Muscle of leg (tissue), 16 donors: ENCODE measurements around the gene NCF4. TPM values are rescaled to one million over a fixed set of nuclear protein-coding genes. Genes with fewer than 3 reads are reported as not detected.

Source experiments
- DNase-seq: peaks from one replicate; pipeline ENCODE4 v3.0.0; 2013
- H3K27ac ChIP-seq: one replicate; pipeline ENCODE4 v1.5.1; 2013; ENCODE audit warnings: mild to moderate bottlenecking, low read length, control low read depth
- H3K27me3 ChIP-seq: one replicate; pipeline ENCODE4 v1.6.1; 2013; ENCODE audit warnings: low read length; ENCODE audit not compliant: control insufficient read depth, insufficient read depth
- H3K36me3 ChIP-seq: one replicate; pipeline ENCODE4 v1.6.1; 2013; ENCODE audit warnings: low read length; ENCODE audit not compliant: control insufficient read depth, insufficient read depth
- H3K4me1 ChIP-seq: one replicate; pipeline ENCODE4 v1.6.1; 2013; ENCODE audit warnings: low read length; ENCODE audit not compliant: control insufficient read depth, insufficient read depth
- H3K4me3 ChIP-seq: one replicate; pipeline ENCODE4 v1.5.1; 2013; ENCODE audit warnings: low read length, control low read depth
- H3K9me3 ChIP-seq: replicated peaks from 2 replicates; pipeline ENCODE4 v1.6.1; 2013; ENCODE audit warnings: low read depth, low read length; ENCODE audit not compliant: control insufficient read depth
- WGBS: methylation state at CpG from one replicate; pipeline ENCODE4 v1.1.5; 2013; ENCODE audit warnings: missing lambda C conversion rate; ENCODE audit not compliant: insufficient coverage; 5-methylcytosine and 5-hydroxymethylcytosine counted together
- long read RNA-seq, 11 donors: transcript quantifications; one replicate each; lab custom pipeline, GENCODE V29; 2026
- polyA plus RNA-seq, 8 donors: library from polyadenylated mRNA; unstranded; fragments of 120-200 nt; gene quantifications; one replicate each; pipeline versions ENCODE4 v1.2.1 to v1.2.3, GENCODE V29; 2013; ENCODE audit warnings: inconsistent platforms in 1 of 8, low replicate concordance in 1 of 8; ENCODE audit not compliant: insufficient read length in 8 of 8, insufficient read depth in 1 of 8
- total RNA-seq: library from RNA; stranded (reverse); fragments of 120-200 nt; gene quantifications from one replicate; pipeline ENCODE4 v1.2.4, GENCODE V29; 2013

The NCF4 gene
- total RNA-seq (5.9 TPM), polyA plus RNA-seq (1 to 10 TPM; 3.7 to 6.2 (median 4.6) TPM)
- long read RNA-seq, donor 1: 0 reads
- long read RNA-seq, donor 2: 0 reads
- long read RNA-seq, donor 3: 0 reads
- long read RNA-seq, donor 4, partial matches to known transcripts: 0 of 1 reads
- long read RNA-seq, donor 4, other reads (novel, unspliced or antisense): 0 of 1 reads
- long read RNA-seq, donor 5, partial matches to known transcripts: 0 of 4 reads
- long read RNA-seq, donor 5, other reads (novel, unspliced or antisense): 0 of 4 reads
- long read RNA-seq, donor 6, partial matches to known transcripts: 0 of 4 reads
- long read RNA-seq, donor 6, other reads (novel, unspliced or antisense): 0 of 4 reads
- long read RNA-seq, donor 7: 0 reads
- long read RNA-seq, donor 8, partial matches to known transcripts: 0 of 1 reads
- long read RNA-seq, donor 8, other reads (novel, unspliced or antisense): 0 of 1 reads
- long read RNA-seq, donor 9, partial matches to known transcripts: 0 of 3 reads
- long read RNA-seq, donor 9, other reads (novel, unspliced or antisense): 0 of 3 reads
- long read RNA-seq, donor 10: 0 reads
- long read RNA-seq, donor 11: 0 reads

DNA sequence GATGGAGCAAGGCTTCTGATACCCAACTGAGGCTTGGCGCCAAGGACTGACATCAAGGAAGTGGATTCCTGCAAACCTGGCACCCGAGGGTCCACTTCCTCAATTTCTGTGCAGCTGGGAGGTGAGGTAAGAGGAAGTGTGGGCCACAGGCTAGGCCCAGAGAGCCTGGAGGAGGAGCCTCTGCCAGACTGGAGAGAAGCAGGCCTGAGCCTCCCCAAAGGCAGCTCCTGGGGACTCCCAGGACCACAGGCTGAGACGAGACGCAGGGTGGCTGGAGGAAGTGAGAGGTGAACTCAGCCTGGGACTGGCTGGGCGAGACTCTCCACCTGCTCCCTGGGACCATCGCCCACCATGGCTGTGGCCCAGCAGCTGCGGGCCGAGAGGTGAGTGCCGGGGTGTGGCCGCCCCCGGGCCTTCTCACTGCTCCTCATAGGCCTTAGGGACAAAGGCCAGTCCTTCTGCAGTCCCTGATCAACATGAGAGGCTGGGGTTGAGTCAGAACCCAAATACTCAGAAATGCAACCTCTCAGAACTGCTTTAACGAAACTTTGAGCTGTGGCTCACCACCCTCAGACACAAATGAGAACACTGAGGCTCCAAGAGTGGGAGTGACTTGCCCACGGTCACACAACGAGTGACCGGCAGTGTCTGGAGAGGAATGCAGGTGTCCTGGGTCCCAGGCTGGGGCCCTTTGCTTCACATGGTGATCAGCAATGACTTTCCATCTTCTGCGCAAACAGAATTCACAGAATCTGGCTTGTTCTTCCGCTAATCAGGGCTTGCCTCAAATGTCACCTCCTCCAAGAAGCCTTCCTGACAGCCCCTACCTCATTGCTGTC lies at the start of gene NCF4:
Gene NCF4 (plus strand): TSS at position 186 of the 839 bp plus-strand sequence. CDS start 166 bp downstream, at position 352.
- peaks cover 7% of the 10 kb centered on the region for H3K4me1 ChIP-seq

GRCh38 chr22:36811094-36811800 lies 49.6 kb upstream of the NCF4 start:
- H3K9me3 ChIP-seq: no peaks in the 10 kb centered on the region
- H3K36me3 ChIP-seq: no peaks in the 10 kb centered on the region
- no peak overlapping the region for H3K4me3 ChIP-seq
- no peak for DNase-seq
- peaks cover 8% of the 10 kb centered on the region for H3K4me1 ChIP-seq
- WGBS: no CpG with 5 or more reads among the region's 3 CpGs
- peaks cover 42% of the 10 kb centered on the region for H3K27me3 ChIP-seq
- no peak overlapping the region for H3K27ac ChIP-seq

More for the DNA sequence above, at the start of gene NCF4:
- Histone ChIP-seq H3K9me3 (no peaks in the 10 kb centered on the region), H3K27me3 (peaks cover 17% of the 10 kb centered on the region), H3K4me3 (peak within 1 kb of the TSS; percentile 5), H3K36me3 (no peaks in the 10 kb centered on the region), H3K27ac (peak within 1 kb of the TSS; percentile 45)
- WGBS: 52% methylated on average over 9 of the region's 17 CpGs
- peak; percentile 85 for DNase-seq

DNA sequence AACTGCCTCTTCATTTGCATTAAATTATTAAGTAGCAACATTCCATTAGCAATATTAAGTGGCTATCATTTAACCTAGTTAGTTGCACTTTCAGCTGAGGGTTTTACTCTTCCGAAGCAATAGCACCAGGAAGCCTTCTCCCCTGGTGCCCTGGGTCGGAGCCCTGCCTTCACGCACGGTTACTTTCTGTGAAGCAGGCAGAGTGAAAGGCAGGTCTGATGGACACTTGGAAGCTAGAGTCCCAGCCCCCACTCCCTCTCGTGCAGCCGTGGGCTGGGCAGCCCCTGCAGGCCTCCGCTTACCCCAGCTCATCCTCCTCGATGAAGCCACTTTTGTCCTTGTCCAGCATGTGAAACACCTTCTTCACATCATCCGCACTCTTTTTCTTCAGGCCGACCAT lies 46.0 kb upstream of the NCF4 start:
- Histone ChIP-seq H3K27ac (no peak overlapping the region), H3K4me1 (peaks cover 18% of the 10 kb centered on the region), H3K36me3 (no peaks in the 10 kb centered on the region), H3K4me3 (no peak overlapping the region), H3K9me3 (no peaks in the 10 kb centered on the region), H3K27me3 (peaks cover 65% of the 10 kb centered on the region)
- 64% methylated on average over 5 of the region's 10 CpGs for WGBS
- no peak for DNase-seq

DNA sequence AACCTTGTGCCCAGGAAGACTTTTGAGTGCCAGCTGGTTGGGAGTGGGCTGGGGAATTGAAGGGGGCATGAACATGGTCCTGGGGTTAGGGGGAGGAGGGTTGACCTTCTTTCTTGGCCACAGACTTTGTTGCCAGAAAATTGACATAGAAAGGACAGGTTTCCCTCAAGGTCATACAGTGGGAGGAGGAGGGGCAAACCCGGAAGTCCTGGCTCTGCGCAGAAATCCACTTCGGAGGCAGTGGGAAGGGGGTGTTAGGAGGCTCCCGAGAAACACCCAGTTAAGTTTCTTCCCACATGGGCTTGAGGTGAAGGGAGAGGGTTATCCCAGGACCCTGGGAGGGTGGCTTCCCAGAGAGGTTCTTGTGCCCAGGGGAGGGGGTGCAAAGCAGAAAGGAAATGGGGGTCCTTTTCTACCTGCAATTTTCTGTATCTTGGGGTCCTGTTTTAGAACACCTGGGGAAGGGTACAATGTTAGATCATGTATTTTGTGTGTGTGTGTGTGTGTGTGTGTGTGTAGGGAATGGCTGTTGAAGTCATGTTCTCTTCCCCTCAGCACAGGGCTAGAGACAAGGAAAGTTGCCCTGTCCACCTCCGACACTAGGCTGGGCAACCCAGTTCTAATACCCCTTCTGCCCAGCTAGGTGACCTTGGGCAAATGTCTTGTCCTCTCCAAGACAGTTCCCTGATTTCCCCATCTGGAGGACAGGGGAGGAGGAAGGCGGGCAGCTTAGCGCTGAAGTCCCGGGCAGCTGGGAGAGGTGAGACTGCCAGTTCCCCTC lies 45.1 kb upstream of the NCF4 start:
- no peaks in the 10 kb centered on the region for H3K36me3 ChIP-seq
- no peak for DNase-seq
- peaks cover 18% of the 10 kb centered on the region for H3K4me1 ChIP-seq
- H3K27ac ChIP-seq: no peak overlapping the region
- H3K4me3 ChIP-seq: no peak overlapping the region
- WGBS: 15% methylated on average over 3 of the region's 8 CpGs
- peaks cover 69% of the 10 kb centered on the region for H3K27me3 ChIP-seq
- no peaks in the 10 kb centered on the region for H3K9me3 ChIP-seq

- H3K27ac ChIP-seq: no peak overlapping the region
- WGBS: 4% methylated on average over 11 of the region's 12 CpGs
- H3K9me3 ChIP-seq: no peaks in the 10 kb centered on the region
- DNase-seq: no peak
- H3K4me3 ChIP-seq: no peak overlapping the region
- H3K36me3 ChIP-seq: no peaks in the 10 kb centered on the region
- H3K27me3 ChIP-seq: peaks cover 72% of the 10 kb centered on the region
- peaks cover 18% of the 10 kb centered on the region for H3K4me1 ChIP-seq
Observed at GRCh38 chr22:36816339-36816635, 44.5 kb upstream of the NCF4 start.

GRCh38 chr22:36816636-36817524 lies 43.9 kb upstream of the NCF4 start, which contains the start of gene PVALB:
PVALB (minus strand) TSS chr22:36817035; CDS start chr22:36817005, 30 bp downstream.
- DNase-seq: peak; percentile 69
- Histone ChIP-seq H3K27me3 (peaks cover 72% of the 10 kb centered on the region), H3K27ac (no peak within 1 kb of the TSS), H3K9me3 (no peaks in the 10 kb centered on the region), H3K4me3 (no peak within 1 kb of the TSS), H3K36me3 (no peaks in the 10 kb centered on the region), H3K4me1 (peaks cover 18% of the 10 kb centered on the region)
- 2% methylated on average over 70 of the region's 75 CpGs for WGBS

DNA sequence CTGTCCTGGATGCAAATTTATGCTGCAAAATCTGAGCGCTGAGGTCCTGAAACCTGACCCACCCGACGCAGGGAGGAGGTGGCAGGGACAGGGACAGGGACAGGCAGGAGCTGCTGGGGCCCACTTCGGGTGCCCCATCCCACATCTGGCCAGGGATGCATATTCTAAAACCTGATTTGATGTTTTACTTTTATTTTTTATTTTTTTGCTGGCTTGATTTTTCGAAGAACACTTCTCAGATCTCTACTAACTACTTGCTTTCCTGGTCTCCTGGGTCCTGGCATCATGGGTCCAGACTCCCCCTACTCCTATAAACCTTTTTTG lies 43.3 kb upstream of the NCF4 start:
- H3K27ac ChIP-seq: no peak overlapping the region
- H3K9me3 ChIP-seq: no peaks in the 10 kb centered on the region
- no peak overlapping the region for H3K4me3 ChIP-seq
- peaks cover 21% of the 10 kb centered on the region for H3K4me1 ChIP-seq
- no peak for DNase-seq
- H3K36me3 ChIP-seq: no peaks in the 10 kb centered on the region
- WGBS: no CpG with 5 or more reads among the region's 5 CpGs
- peaks cover 72% of the 10 kb centered on the region for H3K27me3 ChIP-seq

DNA sequence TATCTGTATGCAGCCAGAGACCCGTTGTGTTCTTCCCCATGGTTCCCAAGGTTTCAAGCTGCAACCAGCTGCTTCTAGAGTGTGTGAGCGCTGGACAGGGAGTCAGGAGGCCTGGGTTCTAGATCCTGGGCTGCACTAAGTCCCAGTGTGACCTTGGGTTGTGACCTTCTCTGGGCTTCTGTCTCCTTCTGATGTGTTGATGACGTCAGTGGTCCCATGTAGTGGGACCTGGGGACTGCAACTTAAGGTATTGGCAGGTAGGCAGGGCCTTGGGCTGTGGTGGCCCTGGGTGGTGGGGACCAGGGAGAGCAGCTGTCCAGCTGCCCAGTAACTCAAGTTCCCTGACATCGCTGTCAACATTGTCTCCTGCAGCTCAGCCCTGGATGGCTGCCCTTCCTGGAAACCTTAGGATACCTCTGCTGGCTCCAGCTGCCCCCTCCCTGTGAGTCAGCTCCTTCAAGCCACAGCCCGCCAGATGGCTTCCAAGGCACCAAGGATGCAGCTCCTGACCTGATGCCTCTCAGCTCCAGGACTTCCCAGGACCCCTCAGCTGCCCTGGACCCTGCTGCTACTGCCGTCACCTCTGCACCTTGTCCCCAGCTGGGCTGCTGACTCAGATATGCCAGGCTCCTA lies 42.7 kb upstream of the NCF4 start:
- Histone ChIP-seq H3K27ac (no peak overlapping the region), H3K36me3 (no peaks in the 10 kb centered on the region), H3K4me3 (no peak overlapping the region), H3K27me3 (peaks cover 71% of the 10 kb centered on the region), H3K4me1 (peaks cover 27% of the 10 kb centered on the region), H3K9me3 (no peaks in the 10 kb centered on the region)
- 84% methylated on average over 6 of the region's 6 CpGs for WGBS
- DNase-seq: no peak
